Calu3 (cell line): ENCODE results near the gene FAM117B. TPM values are rescaled to one million over a fixed set of nuclear protein-coding genes. Genes with fewer than 3 reads are reported as not detected.

Experiments used
- BruUV-seq: library from RNA; stranded (reverse); fragments of 400-500 nt; replicated peaks from 2 replicates; lab custom pipeline; 2021; lab: Mats Ljungman, UMichigan
- CTCF ChIA-PET: fragments of 300-600 bp; sonication (Branson Sonifier 250); formaldehyde crosslinking; loops from one replicate; lab custom pipeline; 2022; ENCODE audit warnings: antibody characterized with exemption; lab: Charles Lee
- DNase-seq: peaks from one replicate; pipeline ENCODE4 v3.0.0; 2022
- H3K27ac Mint-ChIP-seq: one replicate; pipeline ENCODE4 v1.8.0; 2022; ENCODE audit warnings: mixed read lengths; ENCODE audit not compliant: unreplicated experiment
- H3K27me3 Mint-ChIP-seq: one replicate; pipeline ENCODE4 v1.8.0; 2022; ENCODE audit warnings: mixed read lengths; ENCODE audit not compliant: unreplicated experiment
- H3K36me3 Mint-ChIP-seq: one replicate; pipeline ENCODE4 v1.8.0; 2022; ENCODE audit warnings: mild to moderate bottlenecking, moderate library complexity, mixed read lengths; ENCODE audit not compliant: insufficient read depth, unreplicated experiment
- H3K4me1 Mint-ChIP-seq: one replicate; pipeline ENCODE4 v1.8.0; 2022; ENCODE audit warnings: mild to moderate bottlenecking, low read depth, mixed read lengths; ENCODE audit not compliant: unreplicated experiment
- H3K4me3 Mint-ChIP-seq: one replicate; pipeline ENCODE4 v1.8.0; 2022; ENCODE audit warnings: mild to moderate bottlenecking, low read depth, moderate library complexity, mixed read lengths; ENCODE audit not compliant: unreplicated experiment
- H3K9me3 Mint-ChIP-seq: one replicate; pipeline ENCODE4 v1.8.0; 2022; ENCODE audit warnings: low read depth, mixed read lengths; ENCODE audit not compliant: unreplicated experiment
- CTCF ChIP-seq: fragments of 200-600 bp; IDR thresholded peaks from one replicate; pipeline ENCODE4 v1.8.0; 2022; ENCODE audit warnings: antibody characterized with exemption; ENCODE audit not compliant: unreplicated experiment
- intact Hi-C: fragments of 100-400 bp; cut with micrococcal nuclease; formaldehyde crosslinking; loops from one replicate; pipeline ENCODE4 v1.10.0; 2022; ENCODE audit not compliant: unreplicated experiment
- total RNA-seq: library from RNA; stranded (reverse); gene quantifications from 2 replicates; pipeline ENCODE4 v1.2.3, GENCODE V29; 2022

FAM117B gene
- total RNA-seq, 1 experiment from 2014 or later: 7.5 TPM

GRCh38 chr2:202760848-202761247 is 126.1 kb downstream of the FAM117B start:
- CTCF ChIA-PET: no interaction called here
- no peaks in the 10 kb centered on the region for H3K27me3 Mint-ChIP-seq
- H3K36me3 Mint-ChIP-seq: no peaks in the 10 kb centered on the region

GRCh38 chr2:202762556-202762955 is 127.8 kb downstream of the FAM117B start:
- no TSS peak for BruUV-seq

More at GRCh38 chr2:202760848-202761247, 126.1 kb downstream of the FAM117B start:
- peaks cover 9% of the 10 kb centered on the region for H3K4me1 Mint-ChIP-seq
- DNase-seq: no peak
- H3K4me3 Mint-ChIP-seq: no peak overlapping the region
- no peak for TF ChIP-seq CTCF
- no TSS peak for BruUV-seq
- intact Hi-C loops: no loop called here
- no peak overlapping the region for H3K27ac Mint-ChIP-seq
- no peaks in the 10 kb centered on the region for H3K9me3 Mint-ChIP-seq

GRCh38 chr2:202763916-202764315 is 129.1 kb downstream of the FAM117B start:
- Mint-ChIP-seq H3K27ac (no peak overlapping the region), H3K4me1 (no peaks in the 10 kb centered on the region), H3K9me3 (no peaks in the 10 kb centered on the region), H3K4me3 (no peak overlapping the region), H3K27me3 (no peaks in the 10 kb centered on the region), H3K36me3 (no peaks in the 10 kb centered on the region)
- intact Hi-C loops: no loop called here
- no peak for DNase-seq
- no TSS peak for BruUV-seq
- TF ChIP-seq CTCF: no peak
- CTCF ChIA-PET: no interaction called here

More at GRCh38 chr2:202762556-202762955, 127.8 kb downstream of the FAM117B start:
- no peaks in the 10 kb centered on the region for H3K4me1 Mint-ChIP-seq
- intact Hi-C loops: no loop called here
- H3K27ac Mint-ChIP-seq: no peak overlapping the region
- H3K36me3 Mint-ChIP-seq: no peaks in the 10 kb centered on the region
- H3K27me3 Mint-ChIP-seq: no peaks in the 10 kb centered on the region
- no peak for DNase-seq
- H3K9me3 Mint-ChIP-seq: no peaks in the 10 kb centered on the region
- H3K4me3 Mint-ChIP-seq: no peak overlapping the region
- CTCF ChIA-PET: no interaction called here
- TF ChIP-seq CTCF: no peak

- H3K36me3 Mint-ChIP-seq: no peaks in the 10 kb centered on the region
- CTCF ChIA-PET: interaction anchor here (0.7 kb wide), 1 partner anchor 137 kb away, joined by 3 read pairs; no protein-coding TSS in a partner anchor
- H3K9me3 Mint-ChIP-seq: no peaks in the 10 kb centered on the region
- no peak for TF ChIP-seq CTCF
- H3K27ac Mint-ChIP-seq: no peak overlapping the region
- no TSS peak for BruUV-seq
- H3K4me1 Mint-ChIP-seq: no peaks in the 10 kb centered on the region
- no peak overlapping the region for H3K4me3 Mint-ChIP-seq
- no peak for DNase-seq
- H3K27me3 Mint-ChIP-seq: no peaks in the 10 kb centered on the region
- intact Hi-C loops: no loop called here
Observed at GRCh38 chr2:202764991-202765390, 130.2 kb downstream of the FAM117B start.
